HCT116 (cell line): ENCODE data around the gene CD3G. TPM values are rescaled to one million over a fixed set of nuclear protein-coding genes. Genes with fewer than 3 reads are reported as not detected.

Experiments used
- ATAC-seq: fragments of 200-7000 bp; cut with Tn5 transposase; 2 replicates; pipeline ENCODE4 v1.9.1; 2020; ENCODE audit warnings: mild to moderate bottlenecking, moderate library complexity
- BruUV-seq: library from RNA; stranded (reverse); fragments of 400-500 nt; replicated peaks from 2 replicates; lab custom pipeline; 2021; lab: Mats Ljungman, UMichigan
- CTCF ChIA-PET: fragments of 300-600 bp; sonication (Branson Sonifier 250); formaldehyde crosslinking; loops from one replicate; lab custom pipeline; 2021; ENCODE audit warnings: antibody characterized with exemption; lab: Charles Lee
- POLR2A ChIA-PET: fragments of 300-600, 350-600 bp; sonication (Branson Sonifier 250); formaldehyde crosslinking; loops from one replicate; lab custom pipeline; 2021; ENCODE audit warnings: antibody characterized with exemption; lab: Charles Lee
- RAD21 ChIA-PET, 2 experiments: fragments of 300-600 bp; sonication (Branson Sonifier 250); formaldehyde crosslinking; loops; one replicate each; lab custom pipeline; 2023; ENCODE audit warnings: low total read pairs in 2 of 2; ENCODE audit not compliant: uncharacterized antibody in 2 of 2, unreplicated experiment in 2 of 2, low non-redundant PET in 1 of 2; lab: Charles Lee
- DNase-seq: peaks from one replicate; pipeline ENCODE4 v3.0.0-alpha.2; 2010; ENCODE audit warnings: low read depth, low spot score
- H2AFZ ChIP-seq: fragments of 200-600 bp; shearing (Covaris generic), sonication (generic); 2 replicates; pipeline ENCODE4 v1.6.1; 2017; ENCODE audit warnings: low read depth, mixed run types, mixed read lengths, antibody characterized with exemption, low read length; ENCODE audit not compliant: poor library complexity, severe bottlenecking
- H3K27ac ChIP-seq: 2 replicates; pipeline ENCODE4 v1.5.1; 2012; ENCODE audit warnings: low read depth, low read length
- H3K27me3 ChIP-seq: fragments of 200-600 bp; sonication (generic); 2 replicates; pipeline ENCODE4 v1.6.1; 2016; ENCODE audit warnings: mixed run types, low read length, mixed read lengths; ENCODE audit not compliant: insufficient read depth
- H3K36me3 ChIP-seq, 2 experiments: fragments of 200-500 bp in 1 of 2; fragments of 200-600 bp in 1 of 2; sonication (Bioruptor generic) in 1 of 2; sonication (generic) in 1 of 2; 2 replicates each; pipeline versions ENCODE4 v1.5.1 to v1.6.1; 2014 to 2016; ENCODE audit warnings: low read length in 2 of 2, inconsistent platforms in 1 of 2, mixed read lengths in 1 of 2, mixed run types in 1 of 2; ENCODE audit not compliant: insufficient read depth in 2 of 2, control insufficient read depth in 1 of 2
- H3K4me1 ChIP-seq, 2 experiments: fragments of 200-600 bp in 1 of 2; sonication (generic) in 1 of 2; 2 replicates each; pipeline versions ENCODE4 v1.5.1 to v1.6.1; 2012 to 2017; ENCODE audit warnings: low read length in 2 of 2, inconsistent platforms in 1 of 2, mild to moderate bottlenecking in 1 of 2, mixed read lengths in 1 of 2, mixed run types in 1 of 2, moderate library complexity in 1 of 2; ENCODE audit not compliant: insufficient read depth in 2 of 2, control insufficient read depth in 1 of 2
- H3K4me2 ChIP-seq: fragments of 200-600 bp; sonication (generic); 2 replicates; pipeline ENCODE4 v1.6.1; 2017; ENCODE audit warnings: mixed run types, low read length, mixed read lengths
- H3K4me3 ChIP-seq, 2 experiments: fragments of 200-600 bp in 1 of 2; sonication (generic) in 1 of 2; replicated peaks in 1 of 2; 2 replicates each; pipeline ENCODE4 v1.5.1; 2011 to 2016; ENCODE audit warnings: low read length in 2 of 2, control low read depth in 1 of 2, low read depth in 1 of 2, mild to moderate bottlenecking in 1 of 2, mixed read lengths in 1 of 2, mixed run types in 1 of 2
- H3K79me2 ChIP-seq: fragments of 200-600 bp; sonication (generic); 2 replicates; pipeline ENCODE4 v1.6.1; 2017; ENCODE audit warnings: mild to moderate bottlenecking, mixed run types, low read length, moderate library complexity, mixed read lengths; ENCODE audit not compliant: insufficient read depth
- H3K9ac ChIP-seq: fragments of 200-600 bp; sonication (generic); 2 replicates; pipeline ENCODE4 v1.6.1; 2016; ENCODE audit warnings: low read length, mixed read lengths
- H3K9me2 ChIP-seq: fragments of 200-600 bp; sonication (generic), shearing (Covaris generic); 2 replicates; pipeline ENCODE4 v1.6.1; 2017; ENCODE audit warnings: mixed run types, mild to moderate bottlenecking, moderate library complexity; ENCODE audit not compliant: insufficient read depth
- H3K9me3 ChIP-seq, 2 experiments: fragments of 200-500 bp in 1 of 2; fragments of 200-600 bp in 1 of 2; sonication (Bioruptor generic) in 1 of 2; sonication (generic) in 1 of 2; 2 replicates each; pipeline ENCODE4 v1.6.1; 2014 to 2017; ENCODE audit warnings: low read length in 2 of 2, mixed read lengths in 2 of 2, inconsistent platforms in 1 of 2, low read depth in 1 of 2, mild to moderate bottlenecking in 1 of 2, mixed run types in 1 of 2, moderate library complexity in 1 of 2; ENCODE audit not compliant: control insufficient read depth in 1 of 2, insufficient read depth in 1 of 2
- H4K20me1 ChIP-seq: fragments of 200-600 bp; sonication (generic), shearing (Covaris generic); 2 replicates; pipeline ENCODE4 v1.6.1; 2017; ENCODE audit warnings: mixed run types, mild to moderate bottlenecking, moderate library complexity; ENCODE audit not compliant: insufficient read depth
- CBX3 ChIP-seq: IDR thresholded peaks from 2 replicates; pipeline ENCODE4 v1.6.1; 2012; ENCODE audit warnings: low read depth
- CEBPB ChIP-seq: IDR thresholded peaks from 2 replicates; pipeline ENCODE4 v1.6.1; 2012; ENCODE audit warnings: low read depth
- CTCF ChIP-seq, 3 experiments: fragments of 200-600 bp in 1 of 3; sonication (generic) in 1 of 3; IDR thresholded peaks in 2 of 3; conservative IDR thresholded peaks in 1 of 3; 2 replicates each; pipeline ENCODE4 v1.5.1; 2012 to 2017; ENCODE audit warnings: low read depth in 2 of 3, low read length in 2 of 3, antibody characterized with exemption in 1 of 3, borderline replicate concordance in 1 of 3, control low read depth in 1 of 3, mild to moderate bottlenecking in 1 of 3, mixed read lengths in 1 of 3, mixed run types in 1 of 3, moderate library complexity in 1 of 3; ENCODE audit not compliant: insufficient read depth in 1 of 3
- EGR1 ChIP-seq: IDR thresholded peaks from 2 replicates; pipeline ENCODE4 v1.6.1; 2012; ENCODE audit warnings: low read depth
- ELF1 ChIP-seq: IDR thresholded peaks from 2 replicates; pipeline ENCODE4 v1.6.1; 2012; ENCODE audit warnings: low read depth, borderline replicate concordance
- EZH2 ChIP-seq: fragments of 200-600 bp; sonication (generic); IDR thresholded peaks from 2 replicates; pipeline ENCODE4 v1.6.1; 2017; ENCODE audit warnings: antibody characterized with exemption, mixed run types
- EZH2phosphoT487 ChIP-seq: fragments of 200-600 bp; IDR thresholded peaks from 2 replicates; pipeline ENCODE4 v1.6.1; 2018; ENCODE audit warnings: antibody characterized with exemption, borderline replicate concordance
- JUND ChIP-seq: IDR thresholded peaks from 2 replicates; pipeline ENCODE4 v1.6.1; 2012
- MAX ChIP-seq: IDR thresholded peaks from 2 replicates; pipeline ENCODE4 v1.6.1; 2012
- POLR2A ChIP-seq: IDR thresholded peaks from 2 replicates; pipeline ENCODE4 v1.7.0; 2011; ENCODE audit warnings: borderline replicate concordance; ENCODE audit not compliant: insufficient read depth, insufficient read length; ENCODE audit errors: extremely low read depth
- POLR2AphosphoS5 ChIP-seq: IDR thresholded peaks from 2 replicates; pipeline ENCODE4 v1.6.1; 2011; ENCODE audit warnings: mild to moderate bottlenecking, low read depth, low read length, moderate library complexity
- SIN3A ChIP-seq: IDR thresholded peaks from 2 replicates; pipeline ENCODE4 v1.6.1; 2012; ENCODE audit warnings: low read depth
- SP1 ChIP-seq: IDR thresholded peaks from 2 replicates; pipeline ENCODE4 v1.6.1; 2012; ENCODE audit warnings: low read depth
- SRF ChIP-seq: IDR thresholded peaks from 2 replicates; pipeline ENCODE4 v1.6.1; 2012; ENCODE audit warnings: low read depth
- YY1 ChIP-seq: IDR thresholded peaks from 2 replicates; pipeline ENCODE4 v1.6.1; 2011; ENCODE audit warnings: low read length, low read depth, moderate library complexity, mild to moderate bottlenecking; ENCODE audit not compliant: insufficient replicate concordance; ENCODE audit errors: extremely low read depth
- ZBTB33 ChIP-seq: IDR thresholded peaks from 2 replicates; pipeline ENCODE4 v1.6.1; 2011; ENCODE audit warnings: mild to moderate bottlenecking, low read length, moderate library complexity; ENCODE audit not compliant: insufficient replicate concordance; ENCODE audit errors: extremely low read depth
- ZFX ChIP-seq: fragments of 450-650 bp; IDR thresholded peaks from 2 replicates; pipeline ENCODE4 v1.6.1; 2017
- ZNF274 ChIP-seq: fragments of 200-500 bp; sonication (Bioruptor generic); IDR thresholded peaks from 2 replicates; pipeline ENCODE4 v1.6.1; 2014; ENCODE audit warnings: mild to moderate bottlenecking, low read depth, low read length, inconsistent platforms
- intact Hi-C: fragments of 100-400 bp; cut with micrococcal nuclease; formaldehyde crosslinking; loops from 2 replicates; pipeline ENCODE4 v1.10.0; 2022
- total RNA-seq: library from RNA; stranded (reverse); gene quantifications from one replicate; pipeline ENCODE4 v1.2.1, GENCODE V29; 2021; ENCODE audit not compliant: unreplicated experiment

CD3G gene
- total RNA-seq, 1 experiment from 2014 or later, result 0.20 TPM

- TF ChIP-seq CTCF (IDR thresholded peaks at IDR 0.05 in 2 of 3, conservative IDR thresholded peaks at IDR 0.05 in 1 of 3; ENCODE audit: borderline replicate concordance in 1 of 3, insufficient read depth in 1 of 3, low read depth in 2 of 3, low read length in 2 of 3) (no peak), POLR2A (no peak), SIN3A (no peak), EZH2 (no peak), SRF (no peak), ZFX (no peak)
- TF ChIP-seq, all 23 proteins: peak for 0
These were observed 39.5 kb downstream of the CD3G start (continued) for GRCh38 chr11:118383657-118384056.

- CTCF ChIA-PET, result no interaction called here
- TF ChIP-seq POLR2A (no peak), ELF1 (no peak), SIN3A (no peak), EZH2 (no peak), MAX (no peak), SRF (no peak), CEBPB (no peak), POLR2AphosphoS5 (no peak), EZH2phosphoT487 (no peak), ZFX (no peak), CTCF (IDR thresholded peaks at IDR 0.05 in 2 of 3, conservative IDR thresholded peaks at IDR 0.05 in 1 of 3; ENCODE audit: borderline replicate concordance in 1 of 3, insufficient read depth in 1 of 3, low read depth in 2 of 3, low read length in 2 of 3) (no peak), ZNF274 (no peak), YY1 (no peak), JUND (no peak), EGR1 (no peak), SP1 (no peak), ZBTB33 (no peak), CBX3 (no peak)
These were observed 52.0 kb downstream of the CD3G start for GRCh38 chr11:118396097-118396501.

More at GRCh38 chr11:118396097-118396501, 52.0 kb downstream of the CD3G start:
- intact Hi-C loops, result no loop called here
- Histone ChIP-seq H3K27me3 (no peaks in the 10 kb centered on the region), H3K27ac (no peak overlapping the region), H3K9me3 (no peaks in the 10 kb centered on the region), H3K9ac (no peak overlapping the region), H3K4me3 (no peak overlapping the region), H4K20me1 (no peaks in the 10 kb centered on the region), H3K36me3 (peaks cover 21 to 36% of the 10 kb centered on the region in 2 experiments; a peak in 3 of 4 replicates), H3K79me2 (no peaks in the 10 kb centered on the region), H3K4me1 (peaks cover 2 to 7% of the 10 kb centered on the region in 2 experiments; a peak in 2 of 4 replicates), H2AFZ (no peak overlapping the region), H3K9me2 (no peaks in the 10 kb centered on the region), H3K4me2 (no peak overlapping the region)
- no peak for DNase-seq
- BruUV-seq, result no TSS peak
- ChIA-PET POLR2A (no interaction called here), RAD21 (no interaction called here)
- no peak for ATAC-seq
